Pancreas (tissue), 10 donors: ENCODE results near the gene NES. TPM values are rescaled to one million over a fixed set of nuclear protein-coding genes. Genes with fewer than 3 reads are reported as not detected.

ENCODE experiments used
- ATAC-seq, 4 donors: fragments of 200-7000 bp; cut with Tn5 transposase; one replicate each; pipeline versions ENCODE4 v1.8.0 to v1.9.1; 2020; ENCODE audit warnings: mild to moderate bottlenecking in 4 of 4, moderate library complexity in 4 of 4
- DNase-seq, 6 donors: peaks; one replicate each; pipeline ENCODE4 v3.0.0-alpha.2; 2020
- FAIRE-seq: peaks from 2 replicates; lab custom pipeline; 2012; peaks lifted over from hg19 to GRCh38; lab: Jason Lieb, UNC
- H3K27ac ChIP-seq, 4 donors: fragments of 200-600 bp; sonication (generic); 1 replicate in 3 of 4; 2 replicates in 1 of 4; pipeline versions ENCODE4 v1.5.0 to v1.8.0; 2020
- H3K27me3 ChIP-seq, 4 donors: fragments of 200-600 bp; one replicate each; pipeline ENCODE4 v1.8.0; 2021
- H3K36me3 ChIP-seq, 3 donors: fragments of 200-600 bp; sonication (generic) in 1 of 3; one replicate each; pipeline versions ENCODE4 v1.5.0 to v1.8.0; 2020 to 2021
- H3K4me1 ChIP-seq, 3 donors: fragments of 200-600 bp; one replicate each; pipeline ENCODE4 v1.8.0; 2021
- H3K4me3 ChIP-seq, 4 donors: fragments of 200-600 bp; sonication (generic) in 2 of 4; one replicate each; pipeline versions ENCODE4 v1.5.0 to v1.8.0; 2020 to 2021
- H3K9me3 ChIP-seq, 4 donors: fragments of 200-600 bp; one replicate each; pipeline ENCODE4 v1.8.0; 2021
- WGBS, 2 donors: extraction: QIAGEN DNeasy Blood & Tissue Kit; methylation state at CpG; one replicate each; pipeline ENCODE4 v1.1.7; 2013; 5-methylcytosine and 5-hydroxymethylcytosine counted together
- intact Hi-C, 3 donors: fragments of 100-400 bp; cut with DNase I; formaldehyde crosslinking; loops; one replicate each; pipeline versions ENCODE4 v1.11.1 to v1.14.2; 2022
- polyA plus RNA-seq, 2 donors: library from polyadenylated mRNA; stranded (reverse); fragments of 200-250 nt; gene quantifications; one replicate each; pipeline ENCODE4 v1.2.3, GENCODE V29; 2013
- total RNA-seq, 6 donors: library from RNA; stranded (reverse); fragmentation: NEBNext Ultra II Directional in 4 of 6; extraction: Animal tissue kit (Norgen Biotek cat#: 25700) in 4 of 6; gene quantifications; one replicate each; pipeline versions ENCODE4 v1.2.1 to v1.2.4, GENCODE V29; 2021 to 2023
- TF ChIP-seq, protein P1 (sequence below), 4 donors: fragments of 200-600 bp; sonication (generic) in 3 of 4; IDR thresholded peaks; one replicate each; pipeline versions ENCODE4 v1.5.0 to v1.8.0; 2021; ENCODE audit warnings: antibody characterized with exemption in 4 of 4
- donor health status: healthy with polysubstance abuse.
- donor health status: DM: no; HTN: no; CAD: no; lungs with moderate emphysema.
- donor health status: DM: no; HTN: no; CAD: no.
- donor health status: control.
- donor health status: control.
- donor health status: Bipolar disorder and iron deficiency.
- donor health status: DM: yes; HTN: yes; CAD: no.
- donor health status: DM: no; HTN: no; CAD: no.
- donor health status: DM: no; HTN: no; CAD: no.
- donor health status: DM: yes; HTN: yes; CAD: no.

The NES gene
- total and polyA plus RNA-seq, 8 donors = 1.1 to 7.6 (median 3.7) TPM

DNA sequence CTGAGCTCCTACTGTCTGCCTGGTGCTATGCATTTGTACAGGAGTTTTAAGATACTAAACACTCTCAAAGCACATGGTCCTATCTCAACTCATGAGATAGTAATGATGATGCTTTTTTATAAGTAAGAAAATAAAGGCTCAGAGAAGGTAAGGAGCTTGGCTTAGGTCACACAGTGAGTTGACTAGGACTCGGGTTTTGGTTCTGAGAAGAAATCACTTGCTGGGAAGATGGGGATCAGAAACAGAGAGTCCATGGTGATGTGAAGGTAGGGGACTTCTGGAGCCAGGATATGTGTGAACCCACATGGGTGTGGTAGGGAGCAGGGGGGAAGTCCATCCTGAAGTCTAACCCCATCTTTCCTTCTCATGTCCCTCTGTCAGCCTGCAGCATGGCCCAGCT, 31.5 kb downstream of the NES start:
- TF ChIP-seq, protein P1, sequence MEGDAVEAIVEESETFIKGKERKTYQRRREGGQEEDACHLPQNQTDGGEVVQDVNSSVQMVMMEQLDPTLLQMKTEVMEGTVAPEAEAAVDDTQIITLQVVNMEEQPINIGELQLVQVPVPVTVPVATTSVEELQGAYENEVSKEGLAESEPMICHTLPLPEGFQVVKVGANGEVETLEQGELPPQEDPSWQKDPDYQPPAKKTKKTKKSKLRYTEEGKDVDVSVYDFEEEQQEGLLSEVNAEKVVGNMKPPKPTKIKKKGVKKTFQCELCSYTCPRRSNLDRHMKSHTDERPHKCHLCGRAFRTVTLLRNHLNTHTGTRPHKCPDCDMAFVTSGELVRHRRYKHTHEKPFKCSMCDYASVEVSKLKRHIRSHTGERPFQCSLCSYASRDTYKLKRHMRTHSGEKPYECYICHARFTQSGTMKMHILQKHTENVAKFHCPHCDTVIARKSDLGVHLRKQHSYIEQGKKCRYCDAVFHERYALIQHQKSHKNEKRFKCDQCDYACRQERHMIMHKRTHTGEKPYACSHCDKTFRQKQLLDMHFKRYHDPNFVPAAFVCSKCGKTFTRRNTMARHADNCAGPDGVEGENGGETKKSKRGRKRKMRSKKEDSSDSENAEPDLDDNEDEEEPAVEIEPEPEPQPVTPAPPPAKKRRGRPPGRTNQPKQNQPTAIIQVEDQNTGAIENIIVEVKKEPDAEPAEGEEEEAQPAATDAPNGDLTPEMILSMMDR (IDR thresholded peaks at IDR 0.05) = no peak
- intact Hi-C loops = no loop called here
- Histone ChIP-seq H3K36me3 (no peaks in the 10 kb centered on the region), H3K27ac (no peak overlapping the region), H3K27me3 (peaks cover 0 to 23% (median 3%) of the 10 kb centered on the region in 4 donors), H3K4me1 (peaks cover 5 to 8% (median 5%) of the 10 kb centered on the region in 3 donors), H3K4me3 (no peak overlapping the region), H3K9me3 (no peaks in the 10 kb centered on the region)
- 76 to 90% methylated on average over 1 of the region's 1 CpG for WGBS, 2 donors
- ATAC-seq (no peak), FAIRE-seq (no peak), DNase-seq (no peak)

DNA sequence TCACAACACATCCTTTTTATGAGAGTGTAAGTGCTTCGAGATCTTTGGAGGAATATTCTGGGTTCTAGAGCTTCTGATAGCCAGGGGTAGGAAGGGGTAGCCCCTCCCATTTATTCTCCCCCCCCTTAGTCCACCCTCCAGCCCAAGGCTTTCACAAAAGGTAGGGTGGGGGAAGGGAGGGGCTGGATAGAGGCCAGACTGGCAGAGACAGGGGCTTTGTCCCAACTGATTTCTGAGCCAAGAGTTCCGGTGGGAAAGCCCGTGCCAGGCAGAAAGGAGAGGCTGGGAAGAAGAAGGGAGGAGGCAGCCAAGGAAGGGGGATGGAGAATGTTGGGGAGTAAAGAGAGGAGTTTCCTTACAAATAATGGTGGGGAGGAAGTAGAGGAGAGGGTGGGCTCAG, 32.2 kb downstream of the NES start:
- no peak for FAIRE-seq
- no peak for DNase-seq
- Histone ChIP-seq H3K4me1 (peaks cover 5 to 8% (median 5%) of the 10 kb centered on the region in 3 donors), H3K36me3 (no peaks in the 10 kb centered on the region), H3K9me3 (no peaks in the 10 kb centered on the region), H3K27me3 (peaks cover 0 to 27% (median 3%) of the 10 kb centered on the region in 4 donors), H3K27ac (no peak overlapping the region), H3K4me3 (no peak overlapping the region)
- WGBS, 2 donors = 45 to 48% methylated on average over 3 of the region's 3 CpGs
- intact Hi-C loops = no loop called here
- no peak for ATAC-seq
- TF ChIP-seq, protein P1 (IDR thresholded peaks at IDR 0.05) = no peak

DNA sequence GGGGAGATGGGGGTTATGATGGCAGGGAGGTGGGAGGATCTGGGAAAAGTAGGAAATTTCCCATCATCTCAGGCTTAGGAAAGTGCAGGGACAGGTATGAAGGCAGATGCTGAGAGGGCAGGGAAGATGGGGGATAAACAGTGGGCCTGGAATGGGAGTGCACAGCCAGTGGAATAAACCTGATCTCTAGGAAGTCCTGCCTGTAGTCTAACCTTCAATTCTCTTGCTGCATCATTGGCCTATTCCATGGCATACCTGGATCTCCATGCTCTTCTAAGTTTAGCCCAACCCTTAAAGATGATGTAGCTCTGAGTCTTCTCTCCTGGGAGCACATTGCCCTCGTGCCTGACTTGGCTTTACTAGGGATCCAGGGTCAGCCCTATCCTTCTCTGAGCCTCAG, 32.6 kb downstream of the NES start:
- WGBS, 2 donors = 27 to 62% methylated on average over 1 of the region's 1 CpG
- Histone ChIP-seq H3K27me3 (peaks cover 0 to 27% (median 3%) of the 10 kb centered on the region in 4 donors), H3K4me1 (peaks cover 5 to 8% (median 5%) of the 10 kb centered on the region in 3 donors), H3K27ac (no peak overlapping the region), H3K4me3 (no peak overlapping the region), H3K36me3 (no peaks in the 10 kb centered on the region), H3K9me3 (no peaks in the 10 kb centered on the region)
- intact Hi-C loops = no loop called here
- FAIRE-seq (no peak), ATAC-seq (no peak), DNase-seq (no peak)
- TF ChIP-seq, protein P1 (IDR thresholded peaks at IDR 0.05) = no peak

DNA sequence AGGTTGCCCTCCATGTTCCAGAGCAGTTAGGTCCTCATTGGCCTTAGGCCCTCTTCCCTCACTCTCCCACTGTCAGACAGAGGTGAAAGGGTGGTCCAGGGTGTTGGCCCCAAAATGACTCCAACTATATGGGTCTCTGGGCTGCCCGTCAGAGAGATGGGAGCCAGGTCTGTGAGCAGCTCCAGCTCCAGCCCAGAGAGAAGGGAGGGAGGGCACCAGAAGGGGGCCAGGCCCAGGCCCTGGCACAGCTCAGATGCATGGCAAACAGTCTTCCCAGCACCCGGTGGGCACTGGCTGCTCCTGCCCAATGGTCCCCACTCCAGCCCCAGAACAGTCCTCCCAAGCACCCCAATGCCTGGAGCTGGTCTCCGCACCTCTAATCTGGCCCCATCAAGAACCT, 33.1 kb downstream of the NES start:
- intact Hi-C loops = no loop called here
- 73 to 92% methylated on average over 3 of the region's 3 CpGs for WGBS, 2 donors

DNA sequence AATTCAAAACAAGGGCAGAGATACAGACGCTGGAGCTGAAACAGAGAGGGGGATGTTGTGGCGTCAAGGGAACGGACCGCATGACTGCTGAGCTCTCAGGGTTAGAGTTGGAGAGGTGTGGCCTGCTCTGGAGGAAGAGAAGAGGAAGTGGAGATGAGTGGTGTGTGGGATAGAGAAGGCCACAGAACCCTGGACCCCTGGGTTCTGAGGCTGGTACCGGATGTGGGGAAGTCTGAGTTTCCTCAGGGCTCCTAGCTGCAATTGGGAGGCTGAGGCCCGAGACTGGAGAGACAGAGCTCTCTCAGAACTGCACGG, 33.5 kb downstream of the NES start:
- peaks cover 0 to 27% (median 3%) of the 10 kb centered on the region in 4 donors for H3K27me3 ChIP-seq
- H3K36me3 ChIP-seq = no peaks in the 10 kb centered on the region
- H3K4me3 ChIP-seq = no peak overlapping the region
- 80 to 83% methylated on average over 7 of the region's 7 CpGs for WGBS, 2 donors
- FAIRE-seq = no peak
- intact Hi-C loops = no loop called here
- H3K4me1 ChIP-seq = peaks cover 5 to 8% (median 5%) of the 10 kb centered on the region in 3 donors
- no peak overlapping the region for H3K27ac ChIP-seq
- DNase-seq = no peak
- no peaks in the 10 kb centered on the region for H3K9me3 ChIP-seq
- ATAC-seq = peak in 1 of 4 donors; percentile 23
- TF ChIP-seq, protein P1 (IDR thresholded peaks at IDR 0.05) = no peak

More for the DNA sequence above, 33.1 kb downstream of the NES start:
- Histone ChIP-seq H3K4me3 (no peak overlapping the region), H3K4me1 (peaks cover 5 to 8% (median 5%) of the 10 kb centered on the region in 3 donors), H3K36me3 (no peaks in the 10 kb centered on the region), H3K9me3 (no peaks in the 10 kb centered on the region), H3K27ac (no peak overlapping the region), H3K27me3 (peaks cover 0 to 27% (median 3%) of the 10 kb centered on the region in 4 donors)
- no peak for DNase-seq
- no peak for ATAC-seq
- FAIRE-seq = no peak
- TF ChIP-seq, protein P1 (IDR thresholded peaks at IDR 0.05) = no peak
